Calu3 (cell line): Measurements from ENCODE around the gene PPIE. TPM values are rescaled to one million over a fixed set of nuclear protein-coding genes. Genes with fewer than 3 reads are reported as not detected.
"Not testable (repeated sequence)": the region's sequence is repeated elsewhere in the genome, so short reads cannot be mapped to it uniquely, and the experiment has no call there.

ENCODE experiments used
- BruUV-seq: library from RNA; stranded (reverse); fragments of 400-500 nt; replicated peaks from 2 replicates; lab custom pipeline; 2021; lab: Mats Ljungman, UMichigan
- CTCF ChIA-PET: fragments of 300-600 bp; sonication (Branson Sonifier 250); formaldehyde crosslinking; loops from one replicate; lab custom pipeline; 2022; ENCODE audit warnings: antibody characterized with exemption; lab: Charles Lee
- DNase-seq: peaks from one replicate; pipeline ENCODE4 v3.0.0; 2022
- H3K27ac Mint-ChIP-seq: one replicate; pipeline ENCODE4 v1.8.0; 2022; ENCODE audit warnings: mixed read lengths; ENCODE audit not compliant: unreplicated experiment
- H3K27me3 Mint-ChIP-seq: one replicate; pipeline ENCODE4 v1.8.0; 2022; ENCODE audit warnings: mixed read lengths; ENCODE audit not compliant: unreplicated experiment
- H3K36me3 Mint-ChIP-seq: one replicate; pipeline ENCODE4 v1.8.0; 2022; ENCODE audit warnings: mild to moderate bottlenecking, moderate library complexity, mixed read lengths; ENCODE audit not compliant: insufficient read depth, unreplicated experiment
- H3K4me1 Mint-ChIP-seq: one replicate; pipeline ENCODE4 v1.8.0; 2022; ENCODE audit warnings: mild to moderate bottlenecking, low read depth, mixed read lengths; ENCODE audit not compliant: unreplicated experiment
- H3K4me3 Mint-ChIP-seq: one replicate; pipeline ENCODE4 v1.8.0; 2022; ENCODE audit warnings: mild to moderate bottlenecking, low read depth, moderate library complexity, mixed read lengths; ENCODE audit not compliant: unreplicated experiment
- H3K9me3 Mint-ChIP-seq: one replicate; pipeline ENCODE4 v1.8.0; 2022; ENCODE audit warnings: low read depth, mixed read lengths; ENCODE audit not compliant: unreplicated experiment
- intact Hi-C: fragments of 100-400 bp; cut with micrococcal nuclease; formaldehyde crosslinking; loops from one replicate; pipeline ENCODE4 v1.10.0; 2022; ENCODE audit not compliant: unreplicated experiment
- total RNA-seq: library from RNA; stranded (reverse); gene quantifications from 2 replicates; pipeline ENCODE4 v1.2.3, GENCODE V29; 2022
- TF ChIP-seq, protein P1 (sequence below): fragments of 200-600 bp; IDR thresholded peaks from one replicate; pipeline ENCODE4 v1.8.0; 2022; ENCODE audit warnings: antibody characterized with exemption; ENCODE audit not compliant: unreplicated experiment

The PPIE gene
- total RNA-seq, 1 experiment from 2014 or later, result 38.2 TPM

DNA sequence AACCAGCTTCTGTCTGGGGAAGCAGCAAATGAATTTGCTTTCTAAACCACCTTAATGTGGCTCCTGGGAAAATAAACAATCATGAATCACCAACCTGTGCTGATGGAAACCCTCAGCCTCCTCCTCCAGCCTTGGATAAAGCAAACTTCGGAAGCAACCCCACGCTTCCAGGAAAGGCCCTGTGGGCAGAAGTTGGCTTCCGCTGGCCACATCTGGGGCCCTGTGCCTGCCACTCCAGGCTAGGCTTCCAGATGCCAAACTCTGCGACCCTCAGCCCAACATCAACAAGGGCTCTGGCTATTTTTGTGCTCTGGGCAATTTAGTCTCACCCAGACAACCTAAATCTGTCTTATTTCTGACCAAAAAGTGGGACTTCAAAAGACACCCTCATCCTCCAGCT, 38.6 kb downstream of the PPIE start:
- TF ChIP-seq, protein P1, sequence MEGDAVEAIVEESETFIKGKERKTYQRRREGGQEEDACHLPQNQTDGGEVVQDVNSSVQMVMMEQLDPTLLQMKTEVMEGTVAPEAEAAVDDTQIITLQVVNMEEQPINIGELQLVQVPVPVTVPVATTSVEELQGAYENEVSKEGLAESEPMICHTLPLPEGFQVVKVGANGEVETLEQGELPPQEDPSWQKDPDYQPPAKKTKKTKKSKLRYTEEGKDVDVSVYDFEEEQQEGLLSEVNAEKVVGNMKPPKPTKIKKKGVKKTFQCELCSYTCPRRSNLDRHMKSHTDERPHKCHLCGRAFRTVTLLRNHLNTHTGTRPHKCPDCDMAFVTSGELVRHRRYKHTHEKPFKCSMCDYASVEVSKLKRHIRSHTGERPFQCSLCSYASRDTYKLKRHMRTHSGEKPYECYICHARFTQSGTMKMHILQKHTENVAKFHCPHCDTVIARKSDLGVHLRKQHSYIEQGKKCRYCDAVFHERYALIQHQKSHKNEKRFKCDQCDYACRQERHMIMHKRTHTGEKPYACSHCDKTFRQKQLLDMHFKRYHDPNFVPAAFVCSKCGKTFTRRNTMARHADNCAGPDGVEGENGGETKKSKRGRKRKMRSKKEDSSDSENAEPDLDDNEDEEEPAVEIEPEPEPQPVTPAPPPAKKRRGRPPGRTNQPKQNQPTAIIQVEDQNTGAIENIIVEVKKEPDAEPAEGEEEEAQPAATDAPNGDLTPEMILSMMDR, result no peak
- no peaks in the 10 kb centered on the region for H3K9me3 Mint-ChIP-seq
- no peak for DNase-seq
- no peaks in the 10 kb centered on the region for H3K4me1 Mint-ChIP-seq
- H3K27ac Mint-ChIP-seq, result no peak overlapping the region
- CTCF ChIA-PET, result no interaction called here
- intact Hi-C loops, result no loop called here
- H3K27me3 Mint-ChIP-seq, result no peaks in the 10 kb centered on the region
- H3K4me3 Mint-ChIP-seq, result no peak overlapping the region
- no peaks in the 10 kb centered on the region for H3K36me3 Mint-ChIP-seq
- BruUV-seq, result no TSS peak

- H3K9me3 Mint-ChIP-seq, H3K4me3 Mint-ChIP-seq, intact Hi-C loops, BruUV-seq, H3K36me3 Mint-ChIP-seq, H3K4me1 Mint-ChIP-seq, H3K27ac Mint-ChIP-seq, H3K27me3 Mint-ChIP-seq, DNase-seq, CTCF ChIA-PET: not testable (repeated sequence)
Observed at GRCh38 chr1:39777896-39778295, 39.2 kb downstream of the PPIE start.

DNA sequence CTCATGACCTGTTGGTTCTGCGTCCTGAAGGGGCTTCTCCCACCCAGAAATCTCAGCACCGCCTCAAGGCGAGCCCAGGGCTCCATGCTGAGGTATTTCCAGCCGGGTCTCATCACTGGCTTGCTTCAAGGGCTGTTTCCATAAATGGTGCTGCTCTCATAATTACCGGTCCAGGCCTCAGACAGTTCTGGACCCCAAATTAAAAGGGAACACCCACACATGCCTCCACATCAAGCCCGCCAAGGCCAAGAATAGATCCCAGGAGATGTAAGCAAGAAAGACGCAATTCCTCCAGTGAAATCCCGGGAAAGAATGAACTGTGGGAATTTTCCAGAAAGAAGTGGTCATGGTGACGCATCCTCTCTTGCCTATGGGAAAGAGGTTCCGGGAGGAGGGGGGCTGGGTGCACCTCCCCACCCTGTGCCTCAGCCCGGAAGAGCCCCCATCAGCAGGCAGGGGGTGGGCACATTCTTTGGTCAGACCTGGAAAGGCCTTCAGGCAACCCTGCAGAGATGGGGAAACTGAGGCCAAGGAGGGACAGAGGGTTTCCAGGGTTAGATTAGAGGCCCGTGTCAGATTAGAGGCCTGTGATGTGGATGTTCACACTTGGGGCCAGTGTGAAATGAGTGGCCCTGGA, 39.9 kb downstream of the PPIE start:
- intact Hi-C loops, DNase-seq, H3K4me3 Mint-ChIP-seq, H3K36me3 Mint-ChIP-seq, CTCF ChIA-PET, H3K9me3 Mint-ChIP-seq, H3K27ac Mint-ChIP-seq, H3K4me1 Mint-ChIP-seq, H3K27me3 Mint-ChIP-seq, BruUV-seq: not testable (repeated sequence)

DNA sequence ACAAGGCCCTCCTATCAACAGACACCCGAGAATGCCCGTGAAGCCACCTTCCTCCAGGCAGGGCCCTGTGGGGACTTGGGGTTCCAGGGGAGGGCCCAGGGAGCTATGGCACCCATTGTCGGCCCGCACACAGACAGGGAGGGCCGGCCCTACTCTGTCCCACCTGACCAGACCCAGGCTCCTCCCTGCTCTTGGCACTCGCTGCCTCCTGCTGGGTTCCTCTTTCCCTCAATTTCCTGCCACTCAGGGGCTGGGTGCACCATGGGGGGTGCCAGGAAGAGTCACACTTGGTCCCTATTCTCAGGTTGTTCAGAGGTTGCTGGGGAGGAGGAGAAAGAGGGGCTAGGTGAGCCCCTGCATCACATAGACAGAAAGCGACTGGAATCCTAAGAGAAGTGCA, 40.5 kb downstream of the PPIE start:
- H3K4me3 Mint-ChIP-seq, result no peak overlapping the region
- H3K27ac Mint-ChIP-seq, result no peak overlapping the region
- H3K36me3 Mint-ChIP-seq, result no peaks in the 10 kb centered on the region
- TF ChIP-seq, protein P1, result no peak
- intact Hi-C loops, result no loop called here
- no peak for DNase-seq
- H3K27me3 Mint-ChIP-seq, result no peaks in the 10 kb centered on the region
- no peaks in the 10 kb centered on the region for H3K9me3 Mint-ChIP-seq
- no peaks in the 10 kb centered on the region for H3K4me1 Mint-ChIP-seq
- CTCF ChIA-PET, result no interaction called here
- no TSS peak for BruUV-seq

DNA sequence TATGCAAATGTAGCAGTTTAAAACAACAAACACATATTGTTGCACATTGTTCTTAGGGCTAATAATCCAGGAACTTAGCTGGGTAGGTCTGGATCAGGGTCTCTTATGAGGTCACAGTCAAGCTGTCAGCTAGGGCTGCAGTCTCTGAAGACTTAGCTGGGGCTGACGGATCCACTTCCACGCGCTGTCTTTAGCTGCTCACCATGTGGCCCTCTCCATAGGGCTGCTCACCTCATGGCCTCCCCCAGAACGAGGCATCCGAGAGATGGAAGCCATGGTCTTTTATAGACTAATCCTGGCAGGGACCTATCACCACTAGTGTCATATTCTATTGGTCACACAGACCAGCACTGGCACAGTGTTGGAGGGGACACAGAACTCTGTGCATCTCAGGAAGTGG, 41.1 kb downstream of the PPIE start:
- H3K36me3 Mint-ChIP-seq, result no peaks in the 10 kb centered on the region
- no TSS peak for BruUV-seq
- CTCF ChIA-PET, result no interaction called here
- H3K9me3 Mint-ChIP-seq, result no peaks in the 10 kb centered on the region
- H3K27ac Mint-ChIP-seq, result no peak overlapping the region
- no peaks in the 10 kb centered on the region for H3K27me3 Mint-ChIP-seq
- DNase-seq, result no peak
- H3K4me1 Mint-ChIP-seq, result no peaks in the 10 kb centered on the region
- H3K4me3 Mint-ChIP-seq, result no peak overlapping the region
- intact Hi-C loops, result no loop called here
- TF ChIP-seq, protein P1, result no peak
